NCI-H774 (cell line): ENCODE data around the gene REN.

Experiments used
- DNase-seq: peaks from one replicate; lab custom pipeline; 2025; lab: John Stamatoyannopoulos, UW

REN gene

DNA sequence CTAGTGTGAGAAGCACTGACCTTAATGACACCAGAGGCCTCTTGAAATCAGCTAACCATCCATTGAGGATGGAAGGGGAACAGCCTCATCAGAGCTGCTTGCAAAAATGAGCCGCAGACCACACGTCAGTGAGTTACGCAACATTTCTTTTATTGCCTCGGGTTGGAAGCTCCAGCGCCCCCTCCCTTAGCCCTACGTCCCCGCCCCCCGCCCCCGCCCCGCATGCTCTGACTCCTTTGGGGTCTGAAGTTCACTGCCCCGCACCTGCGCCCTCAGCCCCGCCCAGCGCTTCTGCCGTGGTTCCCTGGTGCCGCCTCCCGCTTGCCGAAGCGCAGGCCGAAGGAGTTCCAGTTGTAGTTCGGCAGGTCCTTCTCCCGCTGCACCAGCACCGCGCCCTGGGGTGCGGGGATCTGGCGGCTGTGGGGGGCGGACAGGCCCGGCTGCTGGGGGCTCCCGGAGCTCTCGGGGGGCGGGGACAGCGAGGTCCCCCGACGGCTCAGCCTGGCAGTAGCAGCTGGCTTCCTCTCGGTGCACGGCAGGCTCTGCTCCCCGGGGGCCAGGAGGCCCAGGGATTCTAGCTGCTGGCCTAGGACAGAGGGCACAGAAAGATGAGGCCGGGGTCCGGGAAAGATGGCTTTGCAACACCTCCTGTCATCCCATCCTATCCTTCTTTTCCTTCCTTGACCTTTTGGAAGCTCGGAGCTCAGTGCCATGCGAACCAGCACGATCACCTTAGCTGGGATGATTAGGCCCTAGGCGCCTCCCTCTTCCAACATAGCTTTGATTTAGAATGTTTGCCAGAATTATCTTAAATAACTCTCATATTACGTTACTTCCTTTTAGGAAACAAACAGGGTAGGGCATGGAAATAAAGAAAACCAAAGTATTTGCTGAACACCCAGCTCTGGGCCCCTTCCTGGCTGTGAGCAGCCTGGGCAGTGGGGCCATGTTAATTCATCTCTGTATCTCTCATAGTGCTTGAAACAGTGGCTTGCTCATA is 24.4 kb upstream of the REN start:
- DNase-seq = peak; percentile 36

- DNase-seq = no peak
These were observed 23.0 kb upstream of the REN start for GRCh38 chr1:204188959-204189639.

DNA sequence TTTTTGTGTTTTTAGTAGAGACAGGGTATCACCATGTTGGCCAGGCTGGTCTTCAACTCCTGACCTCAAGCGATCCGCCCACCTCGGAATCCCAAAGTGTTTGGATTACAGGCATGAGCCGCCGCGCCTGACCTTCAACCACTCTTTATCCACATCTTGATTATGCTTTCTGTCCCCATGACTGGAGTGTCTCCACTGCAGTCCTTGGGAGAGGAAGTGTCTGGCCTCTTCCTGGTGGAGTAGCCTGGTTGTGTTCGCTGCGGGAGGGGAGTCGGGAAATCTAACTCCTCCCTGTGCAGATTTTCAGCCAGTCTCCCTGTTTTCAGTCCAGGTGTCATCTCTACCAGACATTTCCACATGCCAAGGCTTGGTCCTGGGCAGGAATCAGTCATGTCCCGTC is 20.5 kb upstream of the REN start:
- DNase-seq = no peak

- no peak for DNase-seq
These were observed 15.0 kb upstream of the REN start for GRCh38 chr1:204181116-204181515.

DNA sequence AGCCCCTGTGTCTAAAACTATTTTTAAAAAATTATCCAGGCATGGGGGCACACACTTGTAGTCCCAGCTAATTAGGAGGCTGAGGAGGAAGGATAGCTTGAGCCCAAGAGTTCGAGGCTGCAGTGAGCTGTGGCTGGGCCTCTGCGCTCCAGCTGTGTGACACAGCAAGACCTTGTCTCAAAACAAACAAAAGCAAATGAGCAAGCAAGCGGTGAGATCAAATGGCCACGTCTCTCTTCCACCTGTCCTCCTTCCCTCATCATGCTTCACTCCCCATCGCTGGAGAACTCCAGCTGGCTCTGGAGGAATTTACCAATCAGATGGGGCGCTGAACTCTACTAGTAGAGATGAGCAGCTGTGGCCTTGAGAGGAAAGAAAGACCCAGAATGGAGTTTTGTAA is 14.0 kb upstream of the REN start:
- no peak for DNase-seq

DNA sequence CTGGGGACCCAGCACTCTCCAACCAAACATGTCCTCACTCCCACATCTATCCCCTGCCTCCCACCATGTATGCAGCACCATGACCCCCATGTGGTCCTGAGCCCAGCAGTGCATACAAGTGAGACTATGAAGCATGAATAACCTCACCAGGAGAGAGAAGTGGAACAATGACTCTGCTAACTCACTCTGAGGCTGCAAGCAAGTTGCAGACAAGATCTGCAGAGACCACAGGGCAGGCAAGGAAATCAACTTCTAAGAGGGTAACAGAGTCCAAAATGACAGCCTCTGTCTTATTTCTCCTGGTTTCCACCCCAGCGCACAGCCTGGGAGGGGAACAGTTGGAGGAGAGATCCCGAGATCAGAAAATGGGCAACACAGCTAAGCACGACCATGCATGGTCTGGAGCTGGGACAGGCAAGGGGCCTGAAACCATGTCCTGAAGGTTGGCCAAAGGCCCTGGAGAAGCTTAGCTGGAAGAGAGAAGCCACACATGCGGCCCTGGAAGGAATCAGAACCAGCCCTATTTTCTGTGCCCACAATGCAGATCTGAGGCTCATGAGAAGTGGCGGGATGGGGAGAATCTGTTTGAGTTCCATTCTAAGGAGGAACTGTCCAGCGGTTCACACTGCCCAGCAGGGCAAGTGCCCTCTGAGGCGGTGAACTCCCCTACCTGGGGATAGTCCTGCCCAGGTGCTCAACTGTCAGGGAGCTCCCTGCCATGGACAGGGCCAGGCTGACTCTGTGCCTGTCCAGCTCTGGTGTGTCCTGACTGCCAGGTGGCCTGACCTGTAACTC is 12.5 kb upstream of the REN start:
- DNase-seq = no peak

DNA sequence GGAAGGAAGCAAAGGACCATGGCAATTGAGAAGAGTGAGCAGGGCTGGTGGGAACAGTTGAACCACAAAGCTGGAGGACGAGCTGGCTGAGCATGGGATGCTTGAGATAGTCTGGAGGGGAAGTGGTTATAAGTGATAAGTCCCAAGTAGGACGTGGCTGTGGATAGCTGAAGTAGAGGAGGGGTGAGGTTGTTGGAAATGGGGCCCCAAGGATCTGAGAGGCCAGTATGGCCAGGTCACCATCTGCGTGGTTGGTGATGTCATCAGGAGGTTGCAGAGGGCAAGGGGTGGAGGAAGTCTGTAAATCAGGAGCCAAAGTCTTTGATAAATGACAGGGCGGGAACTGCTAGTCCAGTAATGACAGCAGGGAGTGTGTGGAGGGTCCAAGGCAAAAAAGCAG is 11.0 kb upstream of the REN start:
- DNase-seq = no peak

GRCh38 chr1:204176049-204176448 is 9.9 kb upstream of the REN start:
- DNase-seq = no peak

GRCh38 chr1:204174958-204175357 is 8.8 kb upstream of the REN start:
- DNase-seq = no peak

DNA sequence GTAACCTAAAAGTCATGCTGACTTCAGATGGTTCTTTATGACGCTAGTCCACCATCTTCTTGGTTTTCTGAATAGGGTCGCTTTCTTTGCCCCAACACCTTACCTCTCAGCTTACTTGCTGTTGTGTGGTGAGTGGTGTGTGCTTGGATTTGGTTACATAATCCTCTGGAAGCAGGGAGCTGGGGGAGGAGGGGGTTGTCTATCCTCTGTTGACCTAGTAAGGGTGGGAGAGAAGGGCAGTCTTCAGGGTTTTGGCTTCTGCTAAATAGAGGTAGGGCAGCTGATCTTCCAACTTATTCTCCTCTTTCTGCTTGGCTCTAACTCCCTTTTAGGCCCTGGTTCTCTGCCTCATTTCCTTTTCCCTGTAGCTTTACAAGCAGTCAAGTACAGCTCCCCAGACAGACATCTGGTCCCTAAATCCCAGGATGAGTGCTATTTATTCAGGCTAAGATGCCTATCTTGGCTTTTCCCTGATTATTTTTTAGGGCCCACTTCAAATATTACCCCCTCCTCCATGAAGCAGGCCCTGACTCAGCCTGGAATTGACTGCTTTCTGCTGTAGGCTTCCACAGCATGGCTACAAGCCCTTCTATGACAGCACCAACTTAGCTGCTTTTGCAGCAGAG is 6.4 kb upstream of the REN start:
- DNase-seq = no peak

DNA sequence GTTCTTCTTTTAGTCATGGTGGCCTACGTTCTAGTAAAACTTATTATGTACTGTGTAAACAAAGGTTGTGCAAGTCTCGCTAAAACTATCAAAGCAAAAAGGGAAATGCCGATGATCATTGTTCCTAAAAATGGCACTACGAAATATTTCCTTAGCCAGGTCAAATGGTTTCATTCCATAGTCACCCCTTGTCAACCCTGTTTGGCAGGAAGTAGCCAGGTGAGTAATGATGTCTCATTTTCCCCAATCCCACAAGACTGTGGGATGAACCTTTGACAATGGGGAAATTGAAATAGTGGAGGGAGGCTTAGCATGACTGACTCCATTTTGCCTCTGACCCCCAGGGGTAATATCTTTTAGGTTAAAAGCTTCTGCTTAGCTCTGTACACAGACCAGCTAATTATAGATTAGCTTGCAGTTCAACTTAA is 5.6 kb upstream of the REN start:
- no peak for DNase-seq

DNA sequence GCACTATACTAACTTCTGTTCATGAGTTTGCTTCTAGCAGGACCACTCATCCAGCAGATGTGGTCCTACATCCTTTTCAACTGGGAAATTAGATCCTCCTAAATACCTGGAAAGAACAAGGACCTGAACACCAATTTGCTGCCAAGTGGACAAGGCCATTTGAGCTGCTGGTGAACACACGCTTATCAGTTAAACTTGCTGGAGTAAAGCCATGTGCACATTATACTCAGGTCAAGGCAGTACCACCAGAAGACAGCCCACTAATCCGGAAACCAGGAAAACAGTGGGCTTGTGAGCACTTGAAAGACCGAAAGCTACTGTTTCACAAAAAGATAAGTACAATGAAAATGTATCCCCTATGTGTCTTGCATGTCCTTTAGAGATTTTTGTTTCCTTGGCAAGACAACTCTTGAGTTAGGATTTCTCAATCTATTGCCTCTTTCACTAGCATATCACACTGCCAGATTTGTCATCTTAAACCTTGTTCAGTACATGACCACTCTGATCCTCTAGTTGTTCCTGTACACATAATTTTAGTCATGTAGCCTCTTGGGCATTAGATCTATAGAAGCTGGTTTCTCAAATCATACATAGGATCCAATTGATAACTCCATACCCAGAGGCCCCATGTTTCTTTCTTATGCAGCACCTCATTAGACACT is 4.5 kb upstream of the REN start:
- no peak for DNase-seq

- DNase-seq = no peak
These were observed 3.7 kb upstream of the REN start for GRCh38 chr1:204169858-204170257.

DNA sequence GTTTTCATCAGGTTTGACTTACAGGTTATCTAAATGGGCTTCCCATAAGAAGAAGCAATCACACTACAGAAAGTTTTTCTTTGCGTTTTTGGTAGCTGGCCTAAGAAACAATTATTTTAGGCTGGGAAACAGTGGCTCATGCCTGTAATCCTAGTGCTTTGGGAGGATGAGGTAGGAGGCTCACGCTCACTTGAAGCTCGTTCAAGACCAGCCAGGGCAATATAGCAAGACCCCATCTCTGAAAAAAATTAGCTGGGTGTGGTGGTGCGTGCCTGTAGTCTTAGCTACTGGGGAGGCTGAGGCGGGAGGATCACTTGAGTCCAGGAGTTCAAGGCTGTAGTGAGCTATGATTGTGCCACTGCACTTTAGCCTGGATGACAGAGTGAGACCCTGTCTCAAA is 1.6 kb upstream of the REN start:
- no peak for DNase-seq

- DNase-seq = peak; percentile 70
These were observed 3.6 kb downstream of the REN start for GRCh38 chr1:204162494-204163074.

- DNase-seq = no peak
These were observed 4.3 kb downstream of the REN start for GRCh38 chr1:204161609-204162493.

DNA sequence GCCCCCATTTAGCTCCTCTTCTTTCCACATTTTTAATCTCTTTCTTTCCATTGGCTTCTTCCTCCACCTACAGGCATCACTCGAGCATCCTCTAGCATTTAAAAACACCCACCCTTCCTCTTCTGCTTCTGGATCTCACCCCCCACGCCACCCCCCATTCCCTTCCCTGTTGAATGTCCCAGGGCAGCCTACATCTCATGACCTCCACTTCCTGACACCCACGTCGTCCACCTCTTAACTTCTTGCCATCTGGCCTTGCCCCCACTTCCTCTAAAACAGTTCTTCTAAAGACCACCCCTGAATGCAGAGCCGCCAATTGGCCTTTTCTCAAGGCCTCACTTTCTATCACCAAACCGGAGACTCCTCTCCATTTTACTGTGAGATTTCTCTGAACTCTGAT is 8.2 kb downstream of the REN start:
- DNase-seq = no peak

DNA sequence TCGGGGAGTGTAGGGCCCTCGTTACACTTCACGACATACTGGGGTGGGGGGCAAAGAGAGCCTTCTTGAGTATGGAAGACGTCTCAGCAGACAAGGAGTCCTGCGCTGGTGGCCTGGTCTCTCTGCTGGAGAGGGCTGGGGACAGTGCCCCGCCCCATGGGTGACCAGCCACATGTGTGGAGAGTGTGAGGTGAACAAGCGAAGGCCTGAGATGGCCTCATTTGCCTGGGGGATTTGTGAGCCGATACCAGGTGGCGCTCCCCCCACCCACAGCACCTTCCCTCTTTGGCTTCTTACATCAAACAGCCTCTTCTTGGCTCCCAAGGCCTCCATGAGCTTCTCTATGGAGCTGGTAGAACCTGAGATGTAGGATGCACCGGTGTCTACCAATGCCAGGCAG is 10.3 kb downstream of the REN start:
- DNase-seq = no peak

GRCh38 chr1:204154568-204155255 is 11.4 kb downstream of the REN start:
- DNase-seq = no peak
